Activated CD4-positive, alpha-beta T cell treated with anti-CD3 and anti-CD28 coated beads, Interleukin-2, amount 10 ng/mL, durations not matched to agents 7 days and 5 days (primary cell): Measurements from ENCODE around the gene RNF133. TPM values are rescaled to one million over a fixed set of nuclear protein-coding genes. Genes with fewer than 3 reads are reported as not detected.

Experiments
- CTCF ChIA-PET: fragments of 350-600 bp; sonication (Branson Sonifier 250); formaldehyde crosslinking; loops from one replicate; lab custom pipeline; 2021; ENCODE audit warnings: antibody characterized with exemption; lab: Charles Lee
- POLR2A ChIA-PET: fragments of 350-600 bp; sonication (Branson Sonifier 250); formaldehyde crosslinking; loops from one replicate; lab custom pipeline; 2021; ENCODE audit warnings: antibody characterized with exemption; lab: Charles Lee
- DNase-seq: peaks from one replicate; pipeline ENCODE4 v3.0.0-alpha.2; 2020
- H3K27ac Mint-ChIP-seq: one replicate; pipeline ENCODE4 v1.8.0; 2021; ENCODE audit warnings: mild to moderate bottlenecking, moderate library complexity, mixed read lengths
- H3K27me3 Mint-ChIP-seq: one replicate; pipeline ENCODE4 v1.8.0; 2021; ENCODE audit warnings: mixed read lengths
- H3K36me3 Mint-ChIP-seq: one replicate; pipeline ENCODE4 v1.8.0; 2021; ENCODE audit warnings: low read depth, mixed read lengths
- H3K4me1 Mint-ChIP-seq: one replicate; pipeline ENCODE4 v1.8.0; 2021; ENCODE audit warnings: mixed read lengths
- H3K4me3 Mint-ChIP-seq: one replicate; pipeline ENCODE4 v1.8.0; 2021; ENCODE audit warnings: mild to moderate bottlenecking, moderate library complexity, mixed read lengths
- H3K9me3 Mint-ChIP-seq: one replicate; pipeline ENCODE4 v1.8.0; 2021; ENCODE audit warnings: mixed read lengths
- total RNA-seq, 2 experiments: library from RNA; stranded (reverse); gene quantifications; one replicate each; pipeline ENCODE4 v1.2.3, GENCODE V29; 2021

The RNF133 gene, protein sequence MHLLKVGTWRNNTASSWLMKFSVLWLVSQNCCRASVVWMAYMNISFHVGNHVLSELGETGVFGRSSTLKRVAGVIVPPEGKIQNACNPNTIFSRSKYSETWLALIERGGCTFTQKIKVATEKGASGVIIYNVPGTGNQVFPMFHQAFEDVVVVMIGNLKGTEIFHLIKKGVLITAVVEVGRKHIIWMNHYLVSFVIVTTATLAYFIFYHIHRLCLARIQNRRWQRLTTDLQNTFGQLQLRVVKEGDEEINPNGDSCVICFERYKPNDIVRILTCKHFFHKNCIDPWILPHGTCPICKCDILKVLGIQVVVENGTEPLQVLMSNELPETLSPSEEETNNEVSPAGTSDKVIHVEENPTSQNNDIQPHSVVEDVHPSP
- total RNA-seq, result not detected

DNA sequence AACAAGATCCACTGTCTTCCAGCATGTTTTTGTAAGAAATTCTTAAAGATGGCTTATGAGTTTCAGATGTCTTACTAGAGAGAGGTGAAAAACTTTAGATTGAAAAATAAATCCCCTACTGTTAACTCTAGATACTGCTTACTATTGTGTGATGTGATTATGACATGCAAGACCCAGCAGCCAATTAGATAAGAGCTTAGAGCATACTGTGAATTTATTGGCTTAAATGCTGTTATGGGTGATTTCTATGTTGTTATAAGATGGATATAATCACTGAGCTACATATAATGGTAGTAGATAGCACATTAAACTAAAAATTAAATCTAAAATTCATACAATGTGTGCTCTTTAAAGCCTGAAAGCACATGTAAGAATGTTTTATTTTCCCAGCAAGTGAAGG, at the start of gene RNF133:
Gene RNF133, minus strand, starts transcription at position 101 of the 400 bp plus-strand sequence. CDS start 199 bp downstream, outside the sequence.
- H3K4me1 Mint-ChIP-seq, result no peaks in the 10 kb centered on the region
- no peak for DNase-seq
- H3K36me3 Mint-ChIP-seq, result no peaks in the 10 kb centered on the region
- no peak within 1 kb of the TSS for H3K27ac Mint-ChIP-seq
- H3K27me3 Mint-ChIP-seq, result no peaks in the 10 kb centered on the region
- H3K4me3 Mint-ChIP-seq, result no peak within 1 kb of the TSS
- H3K9me3 Mint-ChIP-seq, result peaks cover 8% of the 10 kb centered on the region
- CTCF ChIA-PET, result no interaction called here
- POLR2A ChIA-PET, result no interaction called here

DNA sequence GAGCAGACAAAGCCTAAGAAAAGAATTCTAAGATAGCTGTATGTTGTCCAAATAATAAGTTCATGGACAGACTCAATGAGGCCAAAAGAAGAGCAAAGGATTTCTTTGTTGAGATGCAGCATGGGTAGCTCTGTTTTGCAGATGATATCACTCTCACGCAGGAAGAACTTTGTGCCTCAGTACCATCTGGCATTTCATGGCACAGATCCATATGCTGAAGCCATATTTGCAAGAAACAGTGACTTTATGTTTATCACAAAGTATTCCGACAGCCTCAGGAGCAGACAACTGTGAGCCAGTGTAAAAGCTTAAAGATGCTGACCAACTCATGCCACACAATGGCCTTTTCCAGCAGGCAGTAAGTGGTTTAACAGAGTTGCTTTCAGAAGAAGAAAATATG, 49.3 kb upstream of the RNF133 start:
- Mint-ChIP-seq H3K4me1 (no peaks in the 10 kb centered on the region), H3K27ac (no peak overlapping the region), H3K4me3 (no peak overlapping the region), H3K36me3 (no peaks in the 10 kb centered on the region), H3K27me3 (no peaks in the 10 kb centered on the region), H3K9me3 (no peaks in the 10 kb centered on the region)
- ChIA-PET POLR2A (no interaction called here), CTCF (no interaction called here)
- no peak for DNase-seq

DNA sequence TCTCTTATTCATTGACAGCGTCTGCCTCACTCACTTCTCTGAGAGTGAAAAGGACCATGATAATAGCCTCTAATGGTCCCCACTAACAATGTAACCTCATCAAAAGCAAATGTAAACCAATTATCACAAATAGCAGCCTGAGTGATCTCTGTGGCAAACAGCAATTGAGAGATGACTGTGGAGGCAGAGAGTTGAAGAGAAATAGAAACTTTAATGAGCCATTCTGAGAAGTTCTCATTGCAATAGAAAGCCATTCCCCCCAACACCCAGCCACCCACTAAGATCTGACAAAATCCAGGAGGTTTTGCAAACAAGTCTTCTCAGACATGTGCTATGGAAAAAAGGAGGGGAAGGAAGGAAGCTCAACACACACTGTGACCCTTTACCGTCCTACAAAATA, 48.0 kb upstream of the RNF133 start:
- Mint-ChIP-seq H3K27ac (no peak overlapping the region), H3K4me1 (no peaks in the 10 kb centered on the region), H3K4me3 (no peak overlapping the region), H3K36me3 (no peaks in the 10 kb centered on the region), H3K27me3 (no peaks in the 10 kb centered on the region), H3K9me3 (no peaks in the 10 kb centered on the region)
- CTCF ChIA-PET, result no interaction called here
- POLR2A ChIA-PET, result no interaction called here
- DNase-seq, result no peak

DNA sequence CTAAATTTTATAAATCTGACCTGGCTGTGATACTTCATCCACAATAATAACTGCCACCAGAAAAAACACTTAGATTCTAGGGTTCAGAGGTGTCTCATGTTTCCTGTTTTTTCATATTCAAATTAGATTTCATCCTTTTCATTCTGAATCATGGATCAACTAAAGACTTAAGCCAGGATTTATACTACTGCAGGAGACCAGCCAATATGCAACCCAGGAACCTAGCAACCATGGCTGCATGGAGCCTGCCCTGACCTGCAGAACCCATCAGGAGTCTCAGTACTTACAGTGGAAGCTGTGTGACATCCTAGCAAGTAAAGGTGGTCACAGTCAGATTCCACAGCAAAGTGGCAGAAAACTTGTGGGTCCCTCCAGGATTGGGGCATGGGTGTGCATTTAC, 44.3 kb upstream of the RNF133 start:
- no peak overlapping the region for H3K27ac Mint-ChIP-seq
- no peaks in the 10 kb centered on the region for H3K36me3 Mint-ChIP-seq
- H3K4me3 Mint-ChIP-seq, result no peak overlapping the region
- H3K9me3 Mint-ChIP-seq, result no peaks in the 10 kb centered on the region
- POLR2A ChIA-PET, result no interaction called here
- DNase-seq, result no peak
- CTCF ChIA-PET, result no interaction called here
- no peaks in the 10 kb centered on the region for H3K4me1 Mint-ChIP-seq
- no peaks in the 10 kb centered on the region for H3K27me3 Mint-ChIP-seq

DNA sequence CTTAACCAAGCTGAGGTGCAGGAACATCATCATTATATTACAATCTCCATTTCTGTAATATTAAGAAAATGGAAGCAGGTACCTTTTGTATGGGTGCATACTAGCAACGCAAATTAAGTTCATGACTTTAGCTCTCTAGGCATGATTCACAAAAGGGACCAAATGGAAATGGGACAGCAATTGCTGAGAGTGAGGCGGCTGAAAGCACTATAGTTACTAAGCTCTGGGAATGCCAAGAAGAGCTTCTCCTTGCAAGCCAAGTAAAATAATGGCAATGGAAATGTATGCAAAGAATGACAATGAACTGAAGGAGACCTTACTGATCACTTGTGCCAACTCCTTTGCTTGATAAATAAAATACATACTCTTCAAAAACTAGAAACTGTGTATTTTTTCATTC, 40.0 kb upstream of the RNF133 start:
- no peaks in the 10 kb centered on the region for H3K9me3 Mint-ChIP-seq
- no peaks in the 10 kb centered on the region for H3K4me1 Mint-ChIP-seq
- no peak for DNase-seq
- no peaks in the 10 kb centered on the region for H3K36me3 Mint-ChIP-seq
- no peak overlapping the region for H3K4me3 Mint-ChIP-seq
- H3K27ac Mint-ChIP-seq, result no peak overlapping the region
- ChIA-PET CTCF (interaction anchor here (0.6 kb wide), 1 partner anchor 11 kb away, joined by 4 read pairs; no protein-coding TSS in a partner anchor), POLR2A (no interaction called here)
- no peaks in the 10 kb centered on the region for H3K27me3 Mint-ChIP-seq

DNA sequence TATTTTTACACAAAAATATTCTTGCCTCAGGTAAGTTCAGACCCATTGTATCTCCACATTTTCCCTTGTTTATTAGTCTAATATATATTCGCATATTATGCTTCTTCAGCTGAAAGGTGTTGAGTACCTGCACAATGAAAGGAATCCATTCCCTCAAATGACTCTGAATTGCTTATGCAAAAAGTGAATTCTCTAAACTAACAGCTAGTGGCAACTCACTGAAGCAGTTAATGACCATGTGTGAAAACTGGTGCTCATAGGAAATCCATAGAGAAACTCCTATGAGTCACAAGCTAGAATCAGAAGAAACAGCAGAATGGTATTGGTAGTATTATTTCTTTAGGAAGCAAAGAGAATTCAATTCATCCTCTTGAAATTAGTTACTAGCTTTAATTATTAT, 37.3 kb upstream of the RNF133 start:
- ChIA-PET POLR2A (no interaction called here), CTCF (no interaction called here)
- Mint-ChIP-seq H3K27ac (no peak overlapping the region), H3K4me1 (no peaks in the 10 kb centered on the region), H3K36me3 (no peaks in the 10 kb centered on the region), H3K4me3 (no peak overlapping the region), H3K27me3 (no peaks in the 10 kb centered on the region), H3K9me3 (no peaks in the 10 kb centered on the region)
- DNase-seq, result no peak

DNA sequence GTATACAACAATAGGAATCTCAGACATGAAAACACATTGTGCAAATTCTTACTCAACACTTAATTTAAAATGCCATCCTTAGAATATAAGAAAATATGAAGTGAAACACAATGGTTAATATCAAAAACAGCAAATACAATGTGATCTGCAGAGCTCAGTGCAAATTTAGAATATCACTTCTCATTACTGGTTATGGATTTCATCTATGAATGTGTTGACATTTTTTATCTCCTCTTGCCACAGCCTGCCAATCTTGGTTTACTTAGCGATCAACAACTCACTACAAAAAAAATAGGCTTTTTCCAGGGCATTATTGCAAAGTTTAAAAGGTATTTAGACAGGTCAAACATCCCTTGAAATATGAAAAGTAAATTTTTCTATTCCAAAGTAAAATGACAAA, 28.8 kb upstream of the RNF133 start:
- H3K4me3 Mint-ChIP-seq, result no peak overlapping the region
- no peak for DNase-seq
- H3K36me3 Mint-ChIP-seq, result no peaks in the 10 kb centered on the region
- H3K27ac Mint-ChIP-seq, result no peak overlapping the region
- CTCF ChIA-PET, result no interaction called here
- no peaks in the 10 kb centered on the region for H3K9me3 Mint-ChIP-seq
- no peaks in the 10 kb centered on the region for H3K4me1 Mint-ChIP-seq
- no peaks in the 10 kb centered on the region for H3K27me3 Mint-ChIP-seq
- POLR2A ChIA-PET, result no interaction called here

DNA sequence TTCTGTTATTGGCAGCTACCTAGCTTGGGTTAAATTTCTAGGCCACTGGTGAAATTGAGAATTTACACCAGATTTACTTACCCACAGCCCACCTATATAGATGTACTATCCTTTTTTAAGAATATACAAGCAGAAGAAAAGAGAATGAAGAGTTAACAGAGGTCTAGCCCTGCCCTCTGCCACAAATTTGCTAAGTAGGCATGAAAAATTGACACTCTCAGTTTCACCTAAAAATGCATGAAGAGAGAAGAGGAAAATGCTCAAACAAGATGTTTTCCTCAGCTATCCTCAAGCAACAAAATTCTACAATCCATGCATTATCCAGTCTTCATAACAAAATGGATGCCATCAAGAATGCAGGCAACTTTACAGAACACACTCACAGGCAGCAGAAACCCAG, 28.4 kb upstream of the RNF133 start:
- POLR2A ChIA-PET, result no interaction called here
- no peaks in the 10 kb centered on the region for H3K27me3 Mint-ChIP-seq
- no peaks in the 10 kb centered on the region for H3K4me1 Mint-ChIP-seq
- no peak overlapping the region for H3K27ac Mint-ChIP-seq
- CTCF ChIA-PET, result interaction anchor here (0.6 kb wide), 1 partner anchor 59 kb away, joined by 6 read pairs; no protein-coding TSS in a partner anchor
- no peaks in the 10 kb centered on the region for H3K9me3 Mint-ChIP-seq
- no peak for DNase-seq
- H3K4me3 Mint-ChIP-seq, result no peak overlapping the region
- H3K36me3 Mint-ChIP-seq, result no peaks in the 10 kb centered on the region

DNA sequence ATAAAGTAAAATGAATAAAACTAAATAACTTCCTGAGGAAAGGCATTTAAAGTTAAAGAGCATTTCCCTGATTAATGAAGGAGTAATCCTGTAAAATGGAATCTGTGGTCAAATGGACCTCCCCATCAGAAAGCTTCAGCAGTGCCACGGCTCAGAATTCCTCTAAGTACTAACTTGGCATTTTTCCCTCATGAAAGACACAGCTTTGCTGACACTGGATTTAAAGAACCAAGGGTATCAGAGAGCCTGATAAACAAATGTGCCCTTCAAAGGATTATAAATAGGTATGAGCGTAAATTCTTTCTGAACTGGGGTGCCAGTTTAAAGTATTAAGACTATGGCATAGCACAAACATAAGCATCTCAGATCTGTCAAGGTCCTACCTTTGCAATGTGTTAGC, 28.0 kb upstream of the RNF133 start:
- Mint-ChIP-seq H3K4me1 (no peaks in the 10 kb centered on the region), H3K36me3 (no peaks in the 10 kb centered on the region), H3K9me3 (no peaks in the 10 kb centered on the region), H3K27ac (no peak overlapping the region), H3K27me3 (no peaks in the 10 kb centered on the region), H3K4me3 (no peak overlapping the region)
- ChIA-PET CTCF (interaction anchor here (0.5 to 0.6 kb wide), 2 partner anchors 60 to 759 kb away, joined by 3 to 6 read pairs; no protein-coding TSS in a partner anchor), POLR2A (no interaction called here)
- DNase-seq, result no peak

DNA sequence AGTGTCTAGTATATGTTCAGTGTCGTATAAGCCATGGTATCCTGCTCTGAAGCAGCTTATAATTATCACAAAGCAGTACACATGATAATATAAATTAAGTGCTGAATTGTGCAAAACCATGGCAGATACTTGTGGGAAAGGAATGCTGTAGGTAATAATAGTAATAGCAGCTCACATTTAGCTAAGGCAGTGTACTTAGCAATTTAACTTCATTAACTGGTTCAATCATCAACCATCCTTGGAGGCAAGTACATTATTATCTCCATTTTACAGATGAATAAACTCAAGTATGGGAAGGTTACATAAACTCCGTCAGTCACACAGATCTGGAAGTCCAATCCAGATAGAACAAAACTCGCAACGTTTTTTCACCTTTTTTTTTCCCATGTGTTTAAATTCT, 25.4 kb upstream of the RNF133 start:
- Mint-ChIP-seq H3K9me3 (no peaks in the 10 kb centered on the region), H3K27me3 (no peaks in the 10 kb centered on the region), H3K27ac (no peak overlapping the region), H3K4me3 (no peak overlapping the region), H3K36me3 (no peaks in the 10 kb centered on the region), H3K4me1 (no peaks in the 10 kb centered on the region)
- POLR2A ChIA-PET, result no interaction called here
- no peak for DNase-seq
- CTCF ChIA-PET, result no interaction called here

DNA sequence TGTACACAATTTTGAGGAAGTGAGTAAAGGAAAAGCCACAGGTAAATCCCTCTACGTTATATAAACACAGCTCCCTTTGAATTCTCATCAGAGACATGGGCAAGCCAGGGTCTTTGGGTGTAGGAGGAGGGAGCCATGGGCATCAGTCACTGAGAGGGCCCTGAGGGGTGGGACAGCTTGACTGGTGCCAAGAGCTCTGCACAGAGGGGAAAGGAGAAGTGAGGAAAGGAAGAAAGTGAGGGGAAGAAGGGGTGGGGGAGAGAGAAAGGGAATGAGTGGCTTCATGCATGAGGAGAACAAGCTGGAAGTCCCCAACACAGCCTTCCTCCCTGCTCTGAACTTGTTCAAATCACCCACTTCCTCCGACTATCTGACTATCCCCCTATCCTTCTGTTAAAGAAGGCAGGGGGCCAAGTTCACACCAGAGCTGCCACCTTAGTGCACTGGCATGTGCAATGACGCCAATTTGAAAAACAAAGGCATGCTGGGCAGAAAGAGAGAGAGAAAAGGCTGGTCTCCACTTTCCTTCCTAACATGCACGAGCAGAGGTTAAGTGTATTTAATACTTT, 20.2 kb upstream of the RNF133 start:
- H3K27me3 Mint-ChIP-seq, result no peaks in the 10 kb centered on the region
- DNase-seq, result no peak
- no peaks in the 10 kb centered on the region for H3K36me3 Mint-ChIP-seq
- H3K9me3 Mint-ChIP-seq, result no peaks in the 10 kb centered on the region
- no peaks in the 10 kb centered on the region for H3K4me1 Mint-ChIP-seq
- H3K4me3 Mint-ChIP-seq, result no peak overlapping the region
- no peak overlapping the region for H3K27ac Mint-ChIP-seq
- ChIA-PET CTCF (no interaction called here), POLR2A (no interaction called here)

DNA sequence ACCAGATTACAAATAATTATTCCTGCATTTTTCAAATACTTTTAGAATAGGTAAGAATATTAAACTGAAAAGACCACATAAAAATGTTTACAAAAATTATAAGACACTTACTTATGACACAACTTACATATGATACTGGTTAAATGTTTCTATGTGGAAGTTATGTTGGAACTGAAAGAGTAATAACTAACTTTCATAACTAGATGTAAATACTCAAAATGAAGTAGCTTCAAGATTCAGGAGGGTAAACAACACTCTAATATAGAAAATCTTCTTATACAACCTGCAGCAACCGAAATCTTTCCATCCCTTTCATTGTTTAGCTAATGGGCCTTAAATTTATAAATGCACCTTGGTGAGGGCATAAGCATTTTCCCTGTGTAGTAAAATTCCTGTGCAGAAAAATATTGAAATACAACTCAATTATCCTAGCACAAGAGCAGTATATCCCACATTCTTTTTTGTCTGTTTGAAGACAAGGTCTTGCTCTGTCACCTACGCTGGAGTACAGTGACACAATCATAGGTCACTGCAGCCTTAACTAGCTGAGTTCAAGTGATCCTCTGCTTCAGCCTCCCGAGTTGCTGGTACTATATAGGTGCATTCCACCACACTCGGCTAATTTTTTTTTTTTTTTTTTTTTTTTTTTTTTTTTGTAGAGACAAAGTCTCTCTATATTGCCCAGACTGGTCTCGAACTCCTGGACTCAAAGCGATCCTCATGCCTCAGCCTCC, 18.6 kb upstream of the RNF133 start:
- no peak for DNase-seq
- Mint-ChIP-seq H3K4me3 (no peak overlapping the region), H3K27ac (no peak overlapping the region), H3K4me1 (no peaks in the 10 kb centered on the region), H3K36me3 (no peaks in the 10 kb centered on the region), H3K27me3 (no peaks in the 10 kb centered on the region), H3K9me3 (no peaks in the 10 kb centered on the region)
- ChIA-PET CTCF (no interaction called here), POLR2A (no interaction called here)

DNA sequence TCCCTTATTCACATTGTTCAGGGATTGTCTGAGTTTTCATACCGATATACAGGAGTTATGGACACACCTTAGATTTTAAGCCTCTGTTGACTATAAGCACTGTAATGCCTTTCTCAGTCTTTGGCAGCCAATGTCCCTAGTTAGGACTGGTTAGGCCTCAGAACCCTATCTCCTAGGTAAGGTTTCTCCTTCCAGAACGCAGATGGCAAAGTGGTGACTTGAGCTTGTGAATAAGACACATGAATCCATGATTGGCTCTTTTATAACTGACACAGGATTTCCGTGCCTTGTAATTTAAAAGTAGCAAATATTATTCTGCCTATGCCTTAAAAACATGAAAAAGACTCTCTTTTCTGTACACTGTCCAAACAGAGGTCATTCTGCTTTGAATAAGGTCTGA, 16.3 kb upstream of the RNF133 start:
- no peaks in the 10 kb centered on the region for H3K9me3 Mint-ChIP-seq
- H3K4me3 Mint-ChIP-seq, result no peak overlapping the region
- ChIA-PET POLR2A (no interaction called here), CTCF (no interaction called here)
- H3K27me3 Mint-ChIP-seq, result no peaks in the 10 kb centered on the region
- H3K36me3 Mint-ChIP-seq, result no peaks in the 10 kb centered on the region
- no peaks in the 10 kb centered on the region for H3K4me1 Mint-ChIP-seq
- DNase-seq, result no peak
- no peak overlapping the region for H3K27ac Mint-ChIP-seq
